Germinal center (tissue), 1 donor: Measurements from ENCODE around the gene CNST.

Source experiments
- DNase-seq: peaks from one replicate; pipeline ENCODE4 v3.0.0; 2012; ENCODE audit warnings: mixed read lengths, low spot score

CNST gene, protein sequence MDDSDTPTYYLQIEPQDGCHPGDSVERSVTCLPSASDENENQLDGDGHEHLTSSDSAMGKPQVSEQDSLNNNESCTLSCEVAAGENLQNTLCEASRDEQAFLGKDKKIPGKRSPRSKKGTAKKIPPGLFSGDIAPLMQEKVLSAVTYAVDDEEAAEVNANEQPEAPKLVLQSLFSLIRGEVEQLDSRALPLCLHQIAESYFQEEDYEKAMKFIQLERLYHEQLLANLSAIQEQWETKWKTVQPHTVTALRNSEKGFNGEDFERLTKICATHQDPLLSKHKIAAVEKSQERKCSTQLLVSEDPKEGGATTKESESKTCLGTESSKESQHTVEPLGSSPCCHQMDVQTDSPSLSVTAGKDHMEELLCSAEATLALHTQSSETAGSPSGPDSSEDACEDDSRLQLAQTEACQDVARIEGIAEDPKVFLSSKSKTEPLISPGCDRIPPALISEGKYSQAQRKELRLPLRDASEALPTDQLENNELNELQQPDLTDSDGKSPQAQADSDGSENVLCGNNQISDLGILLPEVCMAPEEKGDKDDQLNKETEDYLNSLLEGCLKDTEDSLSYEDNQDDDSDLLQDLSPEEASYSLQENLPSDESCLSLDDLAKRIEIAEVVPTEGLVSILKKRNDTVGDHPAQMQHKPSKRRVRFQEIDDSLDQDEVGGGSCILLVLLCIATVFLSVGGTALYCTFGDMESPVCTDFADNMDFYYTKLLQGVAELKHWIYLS

DNA sequence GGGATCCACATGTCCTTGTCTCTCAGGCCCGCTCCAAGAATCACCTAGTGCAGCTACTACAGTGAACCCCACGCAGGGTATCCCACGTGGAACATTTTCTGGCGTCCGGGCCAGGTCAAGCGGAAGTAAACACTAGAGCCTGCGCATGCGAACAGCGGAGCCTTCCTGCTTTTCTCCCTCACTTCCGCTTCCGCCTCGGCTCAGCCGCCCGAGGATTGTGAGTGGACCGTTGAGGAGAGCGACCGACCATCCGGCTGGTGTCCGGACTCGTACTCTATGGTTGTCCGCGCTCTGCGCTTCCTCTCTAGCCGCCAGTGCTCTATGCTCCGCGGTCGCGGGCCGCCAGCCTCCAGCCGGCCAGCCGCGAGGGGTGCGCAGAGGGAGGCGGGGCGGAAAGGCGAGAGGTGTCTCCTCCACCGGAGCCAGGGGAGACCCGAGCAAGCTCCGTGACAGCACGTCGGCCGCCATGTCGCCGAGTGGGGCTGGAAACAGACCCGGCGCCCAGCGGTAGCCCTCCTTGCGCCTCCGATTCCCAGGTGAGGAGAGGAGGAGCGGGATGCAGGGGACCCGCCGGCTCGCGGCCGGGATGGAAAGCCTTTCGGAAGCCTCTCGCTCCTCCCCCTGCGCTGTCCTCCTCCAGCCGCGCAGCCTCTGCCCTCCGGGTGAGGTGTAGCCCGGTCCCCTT, at the start of gene CNST, which contains the start of gene TFB2M:
Gene CNST, plus strand, starts transcription at position 329 of the 685 bp plus-strand sequence. CDS start 25,107 bp downstream, outside the sequence.
Gene TFB2M, minus strand, starts transcription at position 134 of the 685 bp plus-strand sequence. Its CDS starts 123 bp downstream, at position 11.
- peak; percentile 92 for DNase-seq

DNA sequence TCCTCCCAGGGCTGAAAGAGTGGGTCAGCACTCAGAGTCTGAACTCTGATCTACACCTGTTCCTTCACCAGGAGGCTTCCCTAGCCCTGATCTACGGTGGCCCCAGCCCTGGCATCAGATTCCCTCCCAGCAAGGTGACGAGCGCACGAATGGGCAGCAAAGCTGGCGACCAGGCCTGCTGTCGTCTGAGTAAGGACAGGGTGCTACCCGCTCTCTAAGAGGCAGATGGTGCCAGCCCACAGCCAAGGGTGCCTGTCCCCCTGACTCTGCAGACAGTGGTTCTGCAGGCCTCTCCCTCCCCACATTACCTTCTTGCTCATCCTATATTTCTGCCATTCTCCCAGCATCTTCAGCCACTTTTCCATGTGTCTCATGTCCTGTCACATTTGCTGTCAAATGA, 48.9 kb upstream of the CNST start:
- no peak for DNase-seq

DNA sequence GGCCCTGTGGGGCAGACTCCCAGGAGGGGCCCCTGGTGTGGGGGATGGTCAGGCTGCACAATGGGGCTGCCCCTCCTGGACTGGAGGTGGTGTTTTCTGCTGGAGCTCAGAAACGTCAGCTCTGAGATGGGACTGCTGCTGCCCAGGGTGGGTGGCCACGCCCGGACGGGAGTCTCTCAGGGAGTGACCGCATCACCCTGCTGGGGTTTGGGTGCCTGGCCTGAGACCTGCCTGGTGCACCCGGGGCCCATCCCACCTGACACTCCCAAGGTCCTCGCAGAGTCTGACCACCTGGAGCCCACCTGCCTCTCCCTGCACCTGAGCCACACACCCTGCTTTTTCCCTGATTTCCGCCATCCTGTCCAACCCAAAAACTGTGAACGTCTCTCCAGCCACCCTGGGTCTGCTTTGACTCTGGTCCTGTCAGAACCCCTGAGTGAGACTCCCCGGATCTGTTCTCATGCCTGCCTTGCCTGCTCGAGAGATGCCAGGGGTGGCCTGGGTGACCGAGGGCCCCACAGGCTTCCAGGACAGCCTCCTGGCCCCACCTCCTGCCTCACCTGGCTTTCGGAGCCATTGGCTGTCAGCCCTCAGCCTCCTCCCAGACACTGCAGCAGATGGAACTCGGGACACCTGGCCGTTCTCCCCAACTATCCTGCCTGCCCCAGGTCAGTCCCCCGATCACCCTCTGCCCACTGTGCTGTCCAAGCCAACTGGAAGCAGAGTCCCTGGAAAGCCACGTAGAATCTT, 47.6 kb upstream of the CNST start:
- no peak for DNase-seq

DNA sequence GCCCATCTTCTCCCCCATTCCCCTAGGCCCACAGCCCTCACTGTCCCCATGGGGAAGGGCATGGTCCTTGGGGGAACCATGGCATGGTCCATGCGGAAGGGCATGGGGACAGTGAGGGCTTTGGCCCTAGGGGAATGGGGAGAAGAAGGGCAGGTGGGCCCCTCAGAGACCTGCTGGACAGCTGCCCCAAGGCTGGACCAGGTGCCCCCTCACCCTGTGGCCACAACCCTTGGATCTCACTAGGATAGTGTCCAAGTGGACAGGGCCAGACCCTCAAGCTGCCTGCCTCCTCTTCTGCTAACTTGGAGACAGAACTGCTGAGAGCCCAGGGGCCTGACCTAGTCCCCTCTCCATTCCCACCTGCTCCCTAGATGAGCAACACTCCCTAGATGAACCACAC, 46.7 kb upstream of the CNST start:
- no peak for DNase-seq

DNA sequence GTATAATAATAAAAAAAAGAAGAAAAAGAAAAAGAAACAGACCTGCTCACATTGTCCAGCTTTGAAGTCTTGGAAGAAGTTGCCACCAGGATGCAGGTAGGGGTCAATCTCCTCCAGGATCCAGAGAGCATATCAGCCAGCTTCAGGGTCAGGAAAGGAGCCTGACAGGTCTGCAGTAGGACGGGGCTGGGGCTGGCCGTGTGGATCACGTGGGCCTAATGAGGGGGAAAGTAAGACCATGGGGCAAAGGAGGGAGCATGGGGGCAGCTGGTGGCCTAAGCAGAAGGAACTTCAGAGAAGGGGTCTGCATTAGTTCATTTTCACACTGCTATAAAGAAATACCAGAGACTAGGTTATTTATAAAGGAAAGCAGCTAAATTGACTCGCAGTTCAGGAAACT, 39.9 kb upstream of the CNST start:
- no peak for DNase-seq

DNA sequence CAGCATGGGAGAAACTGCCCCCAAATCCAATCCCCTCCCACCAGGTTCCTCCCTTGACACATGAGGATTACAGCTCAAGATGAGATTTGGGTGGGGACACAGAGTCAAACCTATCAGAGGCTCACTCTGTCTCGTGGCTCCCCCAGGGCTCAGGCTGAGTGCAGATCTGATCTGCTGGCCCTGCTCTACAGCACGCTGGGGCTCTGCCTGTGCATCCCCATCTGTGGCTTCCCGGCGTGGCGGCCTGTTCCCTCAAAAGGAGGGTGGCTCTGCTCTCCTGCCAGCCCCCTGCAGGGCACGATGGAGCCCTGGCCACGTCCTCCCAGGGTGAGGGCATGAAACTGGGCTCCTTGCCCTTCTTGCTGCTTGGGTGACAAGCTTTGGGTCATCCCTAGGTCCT, 39.3 kb upstream of the CNST start:
- no peak for DNase-seq

DNA sequence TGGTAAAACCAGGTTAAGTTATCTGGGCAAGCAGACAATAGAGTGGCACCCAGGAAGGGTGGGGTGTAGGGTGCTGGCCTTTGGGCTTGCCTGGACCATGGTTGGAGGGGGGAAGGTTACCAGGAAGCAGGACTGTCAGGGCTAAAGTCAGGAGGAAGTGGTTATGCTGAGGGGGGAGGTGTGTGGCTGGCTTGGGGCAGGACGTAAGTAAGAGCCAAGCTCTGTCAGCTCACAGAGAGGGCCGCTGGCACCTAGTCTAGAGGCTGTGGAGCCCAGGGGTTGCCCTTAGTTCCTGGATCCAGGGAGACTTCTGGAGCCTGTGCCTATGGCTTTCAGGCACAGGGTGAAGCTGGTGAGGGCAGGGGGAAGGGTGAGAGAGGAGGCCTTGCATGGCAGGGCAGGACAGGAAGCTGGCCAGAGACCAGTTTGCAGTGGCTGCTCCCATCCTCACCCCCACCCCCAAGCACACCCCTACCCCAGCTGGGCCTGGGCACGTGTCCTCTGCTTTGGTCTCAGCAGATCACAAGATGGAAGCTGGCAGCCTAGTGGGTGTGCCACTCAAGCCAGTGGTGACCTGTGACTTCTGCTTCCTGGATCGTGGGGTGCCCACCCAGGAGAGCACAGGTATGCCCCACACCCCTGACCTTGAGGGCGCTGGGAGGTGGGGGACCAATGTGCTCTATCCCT, 38.7 kb upstream of the CNST start:
- no peak for DNase-seq

DNA sequence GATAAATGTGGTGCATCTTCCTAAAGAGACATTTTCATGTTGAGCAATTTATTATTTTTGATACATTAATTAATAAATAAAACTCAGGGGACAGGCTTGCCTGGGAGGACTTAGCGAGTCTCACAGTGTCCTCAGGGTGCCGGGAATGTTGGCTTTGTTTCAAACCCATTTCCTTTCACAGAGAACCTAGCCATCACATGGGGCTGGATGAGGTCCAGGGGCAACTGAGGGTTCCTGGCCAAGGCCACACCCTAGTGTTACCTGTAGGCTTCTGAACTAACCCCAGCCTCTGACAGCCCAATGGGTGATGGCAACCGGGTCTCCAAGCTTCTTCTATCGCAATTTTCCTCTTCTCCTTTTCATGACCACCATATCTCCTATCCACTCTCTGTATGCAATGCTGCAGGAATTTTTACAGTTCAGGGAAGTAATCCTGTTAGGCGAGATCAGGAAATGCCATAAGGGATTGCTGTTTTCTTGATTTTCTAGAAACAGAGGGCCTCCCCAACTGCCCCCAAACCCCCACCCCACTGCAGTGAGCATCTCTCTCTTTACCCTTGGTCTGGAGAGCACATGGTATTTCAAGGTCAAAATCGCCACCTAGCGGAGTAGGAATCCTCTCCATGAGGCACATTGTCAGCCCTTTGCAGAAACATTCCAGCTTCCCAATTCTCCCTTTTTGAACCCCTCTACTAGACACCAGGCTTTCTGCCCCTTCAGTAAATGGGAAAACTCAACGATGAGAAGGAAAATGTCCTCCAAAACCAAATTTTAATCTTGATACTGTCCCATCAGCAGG, 37.1 kb upstream of the CNST start:
- DNase-seq = no peak

DNA sequence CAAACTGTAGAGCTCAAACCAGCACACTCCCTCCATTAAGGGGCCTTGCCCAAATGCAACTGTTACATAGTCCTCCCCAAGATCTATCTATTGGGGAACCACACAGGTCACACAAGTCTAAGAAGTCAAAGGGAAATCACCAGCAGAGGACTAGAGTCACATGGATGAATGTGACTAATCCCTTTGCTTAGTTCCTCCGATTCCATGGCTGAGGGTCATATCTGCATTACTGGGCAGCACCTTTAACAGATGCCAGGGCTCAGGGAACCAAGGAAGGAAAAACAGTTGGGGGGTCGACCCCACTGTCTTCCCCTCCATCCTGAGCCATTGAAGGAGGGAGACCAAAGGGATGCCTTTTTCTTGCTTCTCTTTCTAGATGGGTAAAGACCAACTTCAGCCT, 35.8 kb upstream of the CNST start:
- no peak for DNase-seq

DNA sequence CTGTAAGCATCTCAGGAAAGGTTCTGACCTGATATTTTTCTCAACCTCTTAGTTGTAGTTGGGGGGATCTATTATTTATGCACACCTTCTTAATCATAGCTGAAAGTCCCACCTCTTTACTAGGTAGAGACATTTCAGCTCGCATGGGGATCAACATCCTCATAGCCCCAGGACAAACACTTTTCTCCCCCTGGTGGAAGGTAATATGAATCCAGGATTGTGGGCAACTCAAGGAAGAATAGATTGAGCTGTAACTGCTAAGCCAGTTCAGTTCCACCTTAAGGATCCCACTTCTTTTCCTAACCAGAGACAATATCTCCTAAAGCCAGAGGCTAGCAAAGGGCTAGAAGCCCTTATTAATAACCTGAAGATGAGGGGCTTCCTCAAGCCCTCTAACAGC, 33.7 kb upstream of the CNST start:
- DNase-seq = no peak

DNA sequence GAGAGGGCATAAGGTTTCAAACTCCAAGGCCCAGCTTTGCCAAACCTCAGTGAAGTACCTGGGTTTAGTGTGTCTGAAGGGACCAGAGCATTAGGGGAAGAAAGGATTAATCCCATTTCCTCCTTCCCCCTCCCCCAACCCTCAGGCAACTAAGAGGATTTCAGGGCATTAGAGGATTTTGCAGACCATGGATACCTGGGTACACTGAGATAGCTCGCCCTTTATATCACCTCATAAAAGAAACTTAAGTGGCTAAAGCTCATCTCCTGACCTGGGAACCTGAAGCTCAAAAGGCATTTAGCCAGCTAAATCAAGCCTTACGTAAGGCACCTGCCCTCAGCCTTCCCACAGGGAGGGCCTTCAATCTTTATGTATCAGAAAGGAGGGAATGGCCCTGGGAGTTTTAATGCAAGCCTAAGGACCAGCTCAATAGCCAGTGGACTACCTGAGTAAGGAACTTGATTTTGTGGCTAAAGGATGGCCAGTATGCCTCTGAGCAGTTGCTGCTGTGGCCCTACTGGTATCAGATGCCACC, 32.8 kb upstream of the CNST start:
- no peak for DNase-seq

DNA sequence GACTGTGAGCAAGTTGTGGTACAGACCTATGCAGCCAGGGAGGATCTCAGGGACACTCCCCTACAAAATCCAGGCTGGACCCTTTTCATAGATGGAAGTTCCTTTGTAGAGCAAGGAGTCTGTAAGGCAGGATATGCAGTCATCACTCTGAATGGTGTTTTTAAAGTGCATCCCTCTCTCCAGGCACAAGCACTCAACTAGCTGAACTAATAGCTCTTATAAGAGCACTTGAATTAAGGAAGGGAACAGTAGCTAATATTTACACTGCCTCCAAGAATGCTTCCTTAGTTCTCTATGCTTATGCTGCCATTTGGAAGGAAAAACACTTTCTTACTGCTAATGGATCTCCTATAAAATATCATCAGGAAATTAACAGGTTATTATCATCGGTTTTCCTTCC, 32.1 kb upstream of the CNST start:
- no peak for DNase-seq

DNA sequence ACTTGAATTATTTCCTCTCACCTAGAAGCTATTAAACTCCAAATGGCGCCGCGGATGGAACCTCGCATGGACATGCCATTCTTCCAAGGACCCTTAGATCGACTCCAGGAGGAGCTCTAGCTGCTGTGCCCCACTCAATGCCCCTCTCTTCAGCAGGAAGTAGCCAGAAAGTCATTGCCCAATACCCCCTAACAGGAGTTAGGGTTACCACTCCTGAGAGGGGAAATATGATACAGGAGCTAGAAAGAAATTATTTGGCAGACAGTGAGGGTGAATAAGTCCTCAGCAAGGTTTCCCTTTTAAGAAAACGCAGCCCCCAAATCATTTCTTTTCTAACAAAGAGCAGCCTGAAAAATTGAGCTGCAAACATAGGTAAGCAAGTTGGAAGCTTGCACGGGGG, 28.8 kb upstream of the CNST start:
- no peak for DNase-seq

DNA sequence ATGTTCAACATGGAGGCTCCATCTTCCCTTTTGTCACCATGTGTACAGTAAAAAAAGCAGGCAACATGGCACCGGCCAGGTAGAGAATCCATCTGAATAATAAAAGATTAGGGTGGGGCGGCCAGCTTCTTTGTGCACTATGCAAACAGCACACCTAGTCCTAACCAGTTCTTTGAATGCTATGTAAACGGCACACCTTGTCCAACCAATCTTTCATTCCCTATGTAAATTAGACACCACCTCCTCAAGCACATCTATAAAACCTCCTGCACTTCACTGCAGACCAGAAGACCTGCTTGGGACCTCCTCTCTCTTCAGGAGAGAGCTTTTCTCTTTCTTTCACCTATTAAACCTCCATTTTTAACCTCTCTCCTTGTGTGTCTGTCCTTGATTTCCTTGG, 28.4 kb upstream of the CNST start:
- no peak for DNase-seq

DNA sequence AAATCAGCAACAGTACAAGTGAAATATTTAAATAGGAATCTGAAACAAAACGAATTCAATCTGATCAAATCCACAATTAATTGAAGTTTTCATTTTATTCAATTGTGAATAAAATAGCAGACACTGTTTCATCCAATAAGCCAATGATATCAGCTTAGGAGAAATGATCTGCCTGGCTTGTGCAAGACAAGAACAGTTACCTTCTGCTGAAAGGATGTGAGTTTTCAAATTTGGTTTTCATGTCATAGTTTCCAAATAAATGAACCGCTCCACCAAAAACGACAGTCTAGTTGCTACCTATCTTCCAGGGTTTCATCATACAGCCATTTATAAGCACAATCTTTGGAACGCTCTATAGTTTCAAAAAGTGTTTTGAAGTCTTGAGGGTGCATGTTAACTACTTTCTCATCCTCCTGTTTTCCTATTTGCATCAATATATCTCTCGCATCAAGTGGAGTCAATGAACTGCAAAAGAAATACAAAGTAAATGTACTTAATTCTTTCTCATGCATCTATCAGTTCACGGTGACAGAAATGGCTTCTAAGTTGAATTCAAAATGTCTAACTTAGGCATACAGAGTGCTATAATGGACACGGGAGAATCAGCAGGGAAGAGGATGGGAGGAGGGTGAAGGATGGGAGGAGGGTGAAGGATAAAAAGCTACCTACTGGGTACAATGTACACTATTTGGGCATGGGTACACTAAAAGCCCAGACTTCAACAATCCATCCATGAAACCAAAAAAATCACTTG, 25.3 kb upstream of the CNST start:
- no peak for DNase-seq

DNA sequence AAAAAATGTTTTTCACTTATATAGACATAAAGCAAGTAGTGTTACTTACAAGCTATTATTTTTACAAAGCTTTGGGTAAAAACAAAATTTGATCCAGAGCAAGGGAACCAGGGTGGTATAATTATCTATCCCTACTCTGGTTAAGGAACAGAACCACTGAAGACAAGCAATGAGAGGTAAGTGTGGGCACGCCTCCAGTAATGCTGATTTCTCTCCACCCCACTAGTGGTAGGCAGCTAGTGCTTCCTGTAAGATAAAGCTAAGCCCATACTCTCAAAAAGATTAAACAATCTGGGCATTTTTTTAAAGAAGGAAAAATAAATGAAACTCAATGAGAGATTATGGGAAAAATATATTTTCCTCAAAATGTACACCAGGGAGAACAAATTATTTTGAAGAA, 22.3 kb upstream of the CNST start:
- no peak for DNase-seq

DNA sequence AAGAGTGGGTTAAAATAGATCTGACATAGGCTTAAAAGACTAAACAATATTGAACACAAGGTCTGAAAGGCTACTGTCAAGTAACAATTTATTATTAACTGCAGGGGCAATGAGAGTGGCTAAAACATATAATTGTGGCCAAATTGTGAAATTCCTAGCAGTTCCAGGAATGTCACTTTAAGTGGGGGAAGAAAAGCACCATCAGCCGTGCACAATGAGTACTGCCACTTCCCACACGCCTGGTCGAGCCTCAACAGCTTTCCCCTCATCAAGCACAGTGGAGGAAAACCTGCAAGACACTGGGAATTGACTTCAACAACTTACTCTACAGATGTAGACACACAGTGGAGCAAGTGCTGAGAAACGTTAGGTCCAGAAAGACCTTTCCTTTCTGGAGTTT, 16.6 kb upstream of the CNST start:
- DNase-seq = no peak

DNA sequence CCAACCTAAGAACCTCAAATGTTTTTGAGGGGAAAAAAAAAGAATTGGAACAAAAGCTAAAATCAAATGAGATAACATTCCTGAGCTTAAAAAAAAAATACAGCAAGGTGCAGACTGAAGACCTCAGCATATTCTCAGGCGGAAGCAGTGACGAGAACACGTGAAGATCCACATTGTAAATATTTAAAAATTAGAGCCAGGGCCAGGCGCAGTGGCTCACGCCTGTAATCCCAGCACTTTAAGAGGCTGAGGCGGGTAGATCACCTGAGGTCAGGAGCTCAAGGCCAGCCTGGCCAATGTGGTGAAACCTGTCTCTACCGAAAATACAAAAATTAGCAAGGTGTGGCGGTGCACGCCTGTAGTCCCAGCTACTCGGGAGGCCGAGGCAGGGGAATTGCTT, 15.9 kb upstream of the CNST start:
- no peak for DNase-seq

DNA sequence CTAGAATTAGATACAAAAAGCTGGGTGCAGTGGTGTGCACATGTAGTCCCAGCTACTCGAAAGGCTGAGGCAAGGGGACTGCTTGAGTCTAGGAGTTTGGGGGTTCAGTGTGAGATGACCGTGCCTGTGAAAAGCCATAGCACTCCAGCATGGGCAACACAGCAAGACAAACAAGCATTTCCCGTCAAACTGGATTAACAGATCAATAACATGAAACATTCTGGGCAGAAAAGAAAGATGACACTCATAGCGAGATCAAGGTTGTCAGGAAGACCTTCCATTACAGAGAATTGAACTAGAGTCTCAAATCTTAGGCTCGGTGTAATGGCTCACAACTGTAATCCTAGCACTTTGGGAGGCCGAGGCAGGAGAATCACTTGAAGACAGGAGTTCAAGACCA, 14.1 kb upstream of the CNST start:
- no peak for DNase-seq

DNA sequence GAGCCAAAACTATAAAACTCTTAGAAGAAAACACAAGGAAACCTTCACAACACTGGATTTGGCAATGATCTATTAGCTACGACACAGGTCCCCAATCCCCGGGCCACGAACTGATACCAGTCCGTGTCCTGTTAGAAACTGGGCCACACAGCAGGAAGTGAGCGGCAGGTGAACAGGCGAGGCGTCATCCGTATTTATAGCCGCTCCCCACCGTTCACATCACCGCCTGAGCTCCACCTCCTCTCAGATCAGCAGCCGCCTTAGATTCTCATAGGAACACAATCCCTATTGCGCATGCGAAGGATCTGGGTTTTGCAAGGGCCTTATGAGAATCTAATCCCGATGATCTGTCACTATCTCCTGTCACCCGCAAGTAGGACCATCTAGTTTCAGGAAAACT, 12.1 kb upstream of the CNST start:
- no peak for DNase-seq
